Kidney epithelial cell (primary cell): Measurements from ENCODE around the gene ATAD5. TPM values are rescaled to one million over a fixed set of nuclear protein-coding genes. Genes with fewer than 3 reads are reported as not detected.

Experiments
- DNase-seq: peaks from one replicate; pipeline ENCODE4 v3.0.0-alpha.2; 2010; ENCODE audit warnings: low read depth
- H3K27me3 ChIP-seq: 2 replicates; pipeline ENCODE4 v1.6.0; 2011; ENCODE audit warnings: low read length; ENCODE audit not compliant: control insufficient read depth, insufficient read depth
- H3K36me3 ChIP-seq: 2 replicates; pipeline ENCODE4 v1.5.1; 2011; ENCODE audit warnings: low read length; ENCODE audit not compliant: control insufficient read depth, insufficient read depth
- H3K4me3 ChIP-seq: 2 replicates; pipeline ENCODE4 v1.5.1; 2011; ENCODE audit warnings: low read depth, mild to moderate bottlenecking, control low read depth, low read length
- CTCF ChIP-seq: IDR thresholded peaks from 2 replicates; pipeline ENCODE4 v1.5.1; 2011; ENCODE audit warnings: mild to moderate bottlenecking, moderate library complexity, low read length, control low read depth, inconsistent platforms; ENCODE audit not compliant: insufficient read depth, poor library complexity, severe bottlenecking
- total RNA-seq: library from RNA; depleted of rRNA; stranded (reverse); fragments of >200 nt; gene quantifications from 2 replicates; pipeline ENCODE4 v1.2.3, GENCODE V29; 2015

The ATAD5 gene
- total RNA-seq, 1 donor from 2014 or later: 3.8 TPM

- Histone ChIP-seq H3K36me3 (no peaks in the 10 kb centered on the region), H3K4me3 (no peak overlapping the region), H3K27me3 (no peaks in the 10 kb centered on the region)
- TF ChIP-seq CTCF: no peak
- DNase-seq: no peak
Observed at GRCh38 chr17:30854146-30854545, 22.4 kb downstream of the ATAD5 start.

GRCh38 chr17:30858556-30859250 is 26.9 kb downstream of the ATAD5 start:
- TF ChIP-seq CTCF: no peak
- Histone ChIP-seq H3K36me3 (no peaks in the 10 kb centered on the region), H3K4me3 (no peak overlapping the region), H3K27me3 (no peaks in the 10 kb centered on the region)
- DNase-seq: no peak

GRCh38 chr17:30864636-30865035 is 32.9 kb downstream of the ATAD5 start:
- H3K27me3 ChIP-seq: no peaks in the 10 kb centered on the region
- no peaks in the 10 kb centered on the region for H3K36me3 ChIP-seq
- DNase-seq: no peak
- no peak overlapping the region for H3K4me3 ChIP-seq
- no peak for TF ChIP-seq CTCF

GRCh38 chr17:30869005-30869404 is 37.2 kb downstream of the ATAD5 start:
- Histone ChIP-seq H3K27me3 (no peaks in the 10 kb centered on the region), H3K36me3 (no peaks in the 10 kb centered on the region), H3K4me3 (no peak overlapping the region)
- DNase-seq: no peak
- TF ChIP-seq CTCF: no peak

- Histone ChIP-seq H3K4me3 (no peak overlapping the region), H3K27me3 (no peaks in the 10 kb centered on the region), H3K36me3 (no peaks in the 10 kb centered on the region)
- no peak for TF ChIP-seq CTCF
- DNase-seq: no peak
Observed at GRCh38 chr17:30886187-30886586, 54.4 kb downstream of the ATAD5 start.

GRCh38 chr17:30894236-30894635 is 62.5 kb downstream of the ATAD5 start:
- no peaks in the 10 kb centered on the region for H3K36me3 ChIP-seq
- H3K27me3 ChIP-seq: no peaks in the 10 kb centered on the region
- DNase-seq: no peak
- no peak overlapping the region for H3K4me3 ChIP-seq
- no peak for TF ChIP-seq CTCF
